CD4-positive, alpha-beta T cell (primary cell): ENCODE measurements around the gene SERPINF2. TPM values are rescaled to one million over a fixed set of nuclear protein-coding genes. Genes with fewer than 3 reads are reported as not detected.

Source experiments
- ATAC-seq: fragments of 200-7000 bp; cut with Tn5 transposase; one replicate; pipeline ENCODE4 v1.10.0; 2022; ENCODE audit warnings: mild to moderate bottlenecking; ENCODE audit not compliant: poor library complexity
- CTCF ChIA-PET: fragments of 350-600 bp; sonication (Branson Sonifier 250); formaldehyde crosslinking; loops from one replicate; lab custom pipeline; 2021; ENCODE audit warnings: antibody characterized with exemption, inconsistent platforms; lab: Charles Lee
- POLR2A ChIA-PET: fragments of 350-600 bp; sonication (Branson Sonifier 250); formaldehyde crosslinking; loops from one replicate; lab custom pipeline; 2021; ENCODE audit warnings: antibody characterized with exemption, inconsistent platforms; lab: Charles Lee
- DNase-seq, 14 experiments: peaks; one replicate each; pipeline ENCODE4 v3.0.0-alpha.2; 2013 to 2020; ENCODE audit warnings: mixed read lengths in 2 of 14
- H3K27ac ChIP-seq, 2 donors: one replicate each; pipeline versions ENCODE4 v1.5.1 to v1.7.0; 2013; ENCODE audit warnings: low read length in 2 of 2, low read depth in 1 of 2, mild to moderate bottlenecking in 1 of 2
- H3K27me3 ChIP-seq, 2 experiments: 1 replicate in 1 of 2; 2 replicates in 1 of 2; pipeline versions ENCODE4 v1.6.1 to v1.7.0; 2013; ENCODE audit warnings: low read length in 2 of 2, control low read depth in 1 of 2, mild to moderate bottlenecking in 1 of 2, moderate library complexity in 1 of 2; ENCODE audit not compliant: insufficient read depth in 2 of 2, control insufficient read depth in 1 of 2
- H3K36me3 ChIP-seq: one replicate; pipeline ENCODE4 v1.6.1; 2013; ENCODE audit warnings: low read length, control low read depth; ENCODE audit not compliant: insufficient read depth
- H3K4me1 ChIP-seq: one replicate; pipeline ENCODE4 v1.6.1; 2013; ENCODE audit warnings: low read length, control low read depth; ENCODE audit not compliant: insufficient read depth
- H3K4me3 ChIP-seq: one replicate; pipeline ENCODE4 v1.5.1; 2013; ENCODE audit warnings: mild to moderate bottlenecking, low read length, moderate library complexity
- H3K9me3 ChIP-seq, 2 experiments: 1 replicate in 1 of 2; 2 replicates in 1 of 2; pipeline versions ENCODE4 v1.6.1 to v1.7.0; 2013; ENCODE audit warnings: low read length in 2 of 2, mild to moderate bottlenecking in 2 of 2, control low read depth in 1 of 2, moderate library complexity in 1 of 2; ENCODE audit not compliant: control insufficient read depth in 1 of 2, insufficient read depth in 1 of 2
- H3K27ac Mint-ChIP-seq: one replicate; pipeline ENCODE4 v1.8.0; 2020; ENCODE audit warnings: mixed read lengths
- H3K27me3 Mint-ChIP-seq: one replicate; pipeline ENCODE4 v1.8.0; 2021; ENCODE audit warnings: mixed read lengths
- H3K36me3 Mint-ChIP-seq: one replicate; pipeline ENCODE4 v1.8.0; 2021; ENCODE audit warnings: low read depth, mixed read lengths
- H3K4me1 Mint-ChIP-seq: one replicate; pipeline ENCODE4 v1.8.0; 2021; ENCODE audit warnings: low read depth, mixed read lengths
- H3K4me3 Mint-ChIP-seq: one replicate; pipeline ENCODE4 v1.8.0; 2020; ENCODE audit warnings: mild to moderate bottlenecking, mixed read lengths
- H3K9me3 Mint-ChIP-seq: one replicate; pipeline ENCODE4 v1.8.0; 2020; ENCODE audit warnings: mixed read lengths
- CTCF ChIP-seq: fragments of 200-600 bp; IDR thresholded peaks from one replicate; pipeline ENCODE4 v1.8.0; 2022; ENCODE audit warnings: antibody characterized with exemption, mild to moderate bottlenecking
- intact Hi-C, 2 experiments: fragments of 100-400 bp; cut with DNase I in 1 of 2; cut with micrococcal nuclease in 1 of 2; formaldehyde crosslinking; loops; one replicate each; pipeline versions ENCODE4 v1.15.1 to v1.9.0; 2023 to 2025; cut with DNase I, micrococcal nuclease
- total RNA-seq, 174 experiments: library from RNA in 2 of 174; stranded (reverse) in 2 of 174; gene quantifications; one replicate each; pipeline ENCODE4 v1.2.3 and lab custom pipeline; 2021 to 2026

The SERPINF2 gene
- total RNA-seq, 2 experiments from 2014 or later, result 0.49 to 0.59 TPM

- peaks cover 17% of the 10 kb centered on the region for H3K27me3 Mint-ChIP-seq
- Histone ChIP-seq H3K27me3 (peaks cover 19 to 28% of the 10 kb centered on the region in 2 experiments), H3K27ac (no peak within 1 kb of the TSS), H3K36me3 (peaks cover 6% of the 10 kb centered on the region), H3K4me3 (peak within 1 kb of the TSS; percentile 61), H3K4me1 (peaks cover 61% of the 10 kb centered on the region), H3K9me3 (no peaks in the 10 kb centered on the region)
- no peaks in the 10 kb centered on the region for H3K9me3 Mint-ChIP-seq
- POLR2A ChIA-PET, result interaction anchor here (1.1 kb wide), 1 partner anchor 26 kb away, joined by 3 read pairs; no protein-coding TSS in a partner anchor
- peak; percentile 15 for ATAC-seq
- intact Hi-C loops, result no loop called here
- CTCF ChIA-PET, result interaction anchor here (0.5 kb wide), 1 partner anchor 275 kb away, joined by 3 read pairs; no protein-coding TSS in a partner anchor
- peak in 3 of 14 experiments; percentile 31 to 39 (median 32) for DNase-seq
- peak within 1 kb of the TSS; percentile 48 for H3K27ac Mint-ChIP-seq
- no peak for TF ChIP-seq CTCF
- peaks cover 28% of the 10 kb centered on the region for H3K4me1 Mint-ChIP-seq
- H3K36me3 Mint-ChIP-seq, result no peaks in the 10 kb centered on the region
- H3K4me3 Mint-ChIP-seq, result peak within 1 kb of the TSS; percentile 86
Measured at GRCh38 chr17:1709971-1710806, 32.5 kb upstream of the SERPINF2 start, which contains the start of gene TLCD2. Gene TLCD2 (minus strand): TSS chr17:1710377. CDS start chr17:1710242, 135 bp downstream.

DNA sequence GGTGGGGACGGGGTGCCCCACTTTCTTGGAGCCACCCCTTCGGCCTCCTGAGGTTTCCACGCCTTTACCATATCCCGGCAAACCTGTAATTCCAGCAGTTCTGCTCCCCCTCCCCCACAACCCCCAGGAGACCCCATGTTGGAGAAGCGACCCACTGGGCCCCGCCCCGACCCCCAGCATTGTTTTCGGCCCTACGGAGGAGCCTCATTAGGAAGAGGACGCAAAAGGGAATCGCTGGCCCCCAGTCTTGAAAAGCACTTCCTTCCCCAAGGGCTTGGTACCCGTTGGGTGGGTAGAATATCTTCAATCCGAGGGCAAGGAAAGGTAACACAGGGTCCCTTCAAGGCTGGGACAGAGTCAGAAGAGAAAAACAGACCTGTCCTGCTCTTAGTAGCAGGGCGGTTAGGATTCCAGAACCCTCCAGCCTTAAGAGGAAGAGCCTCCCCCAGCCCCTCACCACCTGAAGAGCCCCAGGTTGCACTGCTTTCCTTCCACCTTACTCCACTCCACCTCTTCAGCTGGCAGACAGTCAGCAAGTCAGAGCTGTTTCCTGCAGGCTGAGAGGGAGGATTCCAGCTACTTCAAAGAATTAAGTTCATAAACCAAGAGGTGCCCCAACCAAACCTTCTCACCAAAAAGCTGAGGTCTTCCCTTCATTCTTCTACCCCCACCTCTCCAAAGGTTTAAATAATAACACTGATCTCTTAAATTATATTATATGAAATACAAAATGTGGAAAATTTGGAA, 31.7 kb upstream of the SERPINF2 start:
- H3K27ac ChIP-seq, result no peak overlapping the region
- POLR2A ChIA-PET, result interaction anchor here (0.7 to 1.1 kb wide), 3 partner anchors 13 to 160 kb away, joined by 3 read pairs; no protein-coding TSS in a partner anchor

More for the DNA sequence above, 31.7 kb upstream of the SERPINF2 start:
- Mint-ChIP-seq H3K27me3 (peaks cover 13% of the 10 kb centered on the region), H3K36me3 (peaks cover 1% of the 10 kb centered on the region), H3K9me3 (no peaks in the 10 kb centered on the region), H3K4me3 (peak overlapping the region; percentile 86), H3K27ac (peak overlapping the region; percentile 48), H3K4me1 (peaks cover 29% of the 10 kb centered on the region)
- Histone ChIP-seq H3K27me3 (peaks cover 20 to 30% of the 10 kb centered on the region in 2 experiments), H3K36me3 (peaks cover 6% of the 10 kb centered on the region), H3K4me3 (peak overlapping the region; percentile 61), H3K4me1 (peaks cover 67% of the 10 kb centered on the region), H3K9me3 (no peaks in the 10 kb centered on the region)
- CTCF ChIA-PET, result no interaction called here
- peak; percentile 18 for ATAC-seq
- no peak for TF ChIP-seq CTCF
- DNase-seq, result peak in 4 of 14 experiments; percentile 23 to 47 (median 36)
- intact Hi-C loops, result no loop called here
